NCI-H2171 (cell line): Measurements from ENCODE around the gene PLA2G4B.

Experiments used
- DNase-seq: peaks from one replicate; lab custom pipeline; 2025; lab: John Stamatoyannopoulos, UW

PLA2G4B gene

GRCh38 chr15:41888662-41889253 lies 50.1 kb downstream of the PLA2G4B start:
- DNase-seq = no peak

GRCh38 chr15:41890050-41890690 lies 51.5 kb downstream of the PLA2G4B start:
- no peak for DNase-seq

GRCh38 chr15:41891226-41891625 lies 52.6 kb downstream of the PLA2G4B start:
- no peak for DNase-seq

DNA sequence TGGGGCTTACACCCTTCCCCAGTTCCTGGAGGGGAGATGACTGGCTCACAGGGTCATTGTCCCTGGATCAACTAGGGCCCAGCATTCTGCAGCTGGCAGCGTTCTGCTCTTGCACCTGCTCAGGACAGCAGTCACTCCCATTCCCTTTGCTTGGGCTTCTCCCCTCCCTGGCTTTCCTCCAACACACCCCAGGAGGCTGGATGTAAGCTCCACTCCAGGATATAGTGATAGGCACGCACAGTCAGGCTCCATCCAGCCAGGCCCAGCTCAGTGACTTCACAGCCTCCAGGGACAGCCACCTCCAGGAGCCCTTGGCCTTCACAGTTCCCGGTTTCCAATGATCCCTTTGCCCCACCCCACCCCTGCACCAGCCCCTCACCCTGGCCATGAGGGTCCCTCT lies 53.3 kb downstream of the PLA2G4B start:
- DNase-seq = peak; percentile 21

DNA sequence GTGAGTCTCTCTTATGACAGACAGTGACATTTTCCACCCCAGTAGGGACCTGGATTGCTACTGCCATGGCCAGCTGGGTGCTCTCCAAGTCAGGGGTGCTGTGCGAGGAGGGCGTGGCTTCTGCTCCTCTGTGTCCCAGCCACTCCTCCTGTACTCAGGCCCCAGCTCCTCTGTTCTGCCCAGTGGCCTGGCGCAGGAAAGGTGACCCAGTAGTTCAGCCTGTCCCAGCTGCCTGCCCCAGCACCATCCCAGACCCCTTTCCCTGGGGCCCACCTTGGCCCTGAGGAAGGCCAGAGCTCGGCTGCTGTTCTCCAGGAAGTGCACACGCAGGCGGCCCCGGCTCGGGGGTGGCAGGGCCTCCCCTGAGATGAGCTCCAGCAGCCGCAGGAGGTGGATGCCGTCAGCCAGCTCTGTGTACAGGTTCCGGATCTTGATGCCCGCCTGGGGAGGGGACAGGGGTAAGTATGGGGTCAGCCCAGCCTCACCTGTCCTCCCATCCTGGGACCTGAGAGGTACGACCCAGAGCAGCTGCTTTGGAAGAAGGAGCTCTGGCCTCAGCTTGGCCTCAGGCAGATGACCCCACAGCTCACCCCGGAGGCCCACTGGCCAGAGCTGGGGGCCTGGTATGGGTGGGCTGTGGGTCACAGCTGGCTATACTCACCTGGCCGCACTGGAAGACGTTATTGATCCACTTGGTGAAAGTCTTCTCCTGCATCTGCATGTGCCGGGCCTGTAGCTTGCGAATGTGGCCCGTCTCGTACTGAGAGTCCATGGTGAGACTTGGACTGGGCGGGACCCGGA lies 54.2 kb downstream of the PLA2G4B start:
- DNase-seq = no peak

DNA sequence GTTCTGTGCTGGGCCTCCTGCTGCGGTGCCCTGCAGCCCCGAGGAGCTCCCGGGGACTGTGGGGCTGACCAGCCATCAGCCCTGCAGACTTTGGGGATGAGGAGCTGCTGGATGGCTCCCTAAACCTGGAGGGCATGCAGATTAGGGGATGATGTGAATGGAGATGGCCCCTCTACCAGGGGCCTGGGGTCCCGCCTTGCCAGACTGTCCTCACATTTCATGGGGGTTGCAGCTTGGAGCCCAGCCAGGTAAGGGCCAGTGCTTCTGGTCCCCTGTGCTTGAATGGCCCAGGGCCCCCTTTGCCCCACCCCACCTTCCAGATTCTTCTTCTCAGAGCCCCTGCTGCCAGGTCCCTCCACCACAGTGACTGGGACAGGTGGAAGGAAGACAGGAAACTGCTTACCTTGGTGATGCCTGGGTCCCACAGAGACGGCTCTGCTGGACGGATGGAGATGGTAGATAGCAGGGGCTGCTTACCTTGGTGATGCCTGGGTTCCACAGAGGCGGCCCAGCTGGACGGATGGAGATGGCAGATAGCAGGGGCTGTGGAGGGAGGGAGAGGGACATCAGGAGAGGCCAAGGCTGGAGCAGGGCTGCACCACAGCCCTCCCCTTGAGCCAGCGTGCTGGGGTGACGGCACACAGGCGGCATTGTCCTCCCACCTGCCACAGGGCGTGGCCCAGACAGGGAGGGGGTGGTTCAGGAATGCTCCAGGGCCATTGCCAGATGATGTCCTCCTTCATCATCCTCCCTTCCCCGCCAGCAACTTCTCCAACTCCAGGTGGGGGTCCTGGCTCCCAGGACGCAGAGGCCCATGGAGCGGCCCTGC lies 55.0 kb downstream of the PLA2G4B start, which contains the start of gene SPTBN5:
Gene SPTBN5, minus strand, starts transcription at position 632 of the 829 bp plus-strand sequence. Its CDS starts 556 bp downstream, at position 76.
- DNase-seq = no peak

DNA sequence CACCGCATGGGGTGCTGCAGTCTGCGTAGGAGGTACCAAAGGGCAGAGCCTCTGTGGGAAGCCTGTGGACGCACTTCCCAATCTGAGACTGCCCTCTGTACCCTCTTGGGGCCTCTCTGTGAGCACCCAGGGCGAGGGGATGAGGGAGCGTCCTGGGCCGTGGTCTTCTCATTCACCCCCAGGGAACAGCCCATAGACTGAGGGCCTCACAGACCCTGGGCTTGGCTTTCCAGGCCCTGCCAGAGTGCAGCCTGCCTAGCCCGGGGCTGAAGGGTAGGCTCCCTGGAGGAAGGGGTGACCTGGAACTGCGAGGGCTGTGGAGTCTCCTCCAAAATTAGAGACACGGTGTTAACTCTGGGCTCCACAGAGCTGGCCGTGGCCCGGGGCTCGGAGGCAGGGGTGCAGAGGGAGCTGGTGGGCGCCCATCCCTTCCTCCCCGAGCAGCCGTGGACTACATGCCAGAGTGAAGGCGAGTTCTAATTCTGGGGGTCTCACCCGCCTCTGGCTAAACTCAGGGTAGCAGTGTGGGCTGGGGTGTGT lies 55.7 kb downstream of the PLA2G4B start:
- DNase-seq = no peak

DNA sequence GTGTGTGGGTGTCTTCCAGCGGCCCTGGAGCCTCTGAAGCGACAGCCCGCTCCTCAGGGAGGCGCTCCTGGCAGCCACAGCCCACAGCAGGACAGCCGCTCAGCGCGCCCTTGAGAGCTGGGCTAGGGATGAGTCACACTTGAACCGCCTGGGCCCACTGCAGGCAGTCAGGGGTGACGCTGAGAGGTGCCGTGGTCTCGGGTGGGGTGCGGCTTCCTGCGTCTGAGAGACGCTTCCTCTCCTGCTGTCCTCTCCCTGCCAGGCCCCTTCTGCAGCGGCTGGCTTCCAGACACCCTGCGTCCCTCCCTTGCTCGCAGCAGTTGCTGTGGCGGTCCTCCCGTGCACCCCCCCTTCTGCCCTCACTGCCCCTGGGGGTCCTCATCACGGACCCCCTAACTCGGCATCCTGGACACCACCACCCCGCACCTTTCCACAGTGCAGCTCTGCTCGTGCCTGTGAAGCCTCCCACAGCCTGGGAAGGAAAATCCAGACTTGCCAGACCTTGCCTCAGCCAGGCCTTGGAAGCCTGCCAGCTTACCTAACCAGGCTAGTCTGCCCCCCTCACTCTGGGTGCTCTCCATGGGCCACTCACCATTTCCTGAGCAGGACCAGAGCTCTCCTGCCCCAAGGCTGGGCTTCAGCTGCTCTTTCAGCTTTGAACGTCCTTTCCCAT lies 56.3 kb downstream of the PLA2G4B start:
- peak; percentile 57 for DNase-seq

DNA sequence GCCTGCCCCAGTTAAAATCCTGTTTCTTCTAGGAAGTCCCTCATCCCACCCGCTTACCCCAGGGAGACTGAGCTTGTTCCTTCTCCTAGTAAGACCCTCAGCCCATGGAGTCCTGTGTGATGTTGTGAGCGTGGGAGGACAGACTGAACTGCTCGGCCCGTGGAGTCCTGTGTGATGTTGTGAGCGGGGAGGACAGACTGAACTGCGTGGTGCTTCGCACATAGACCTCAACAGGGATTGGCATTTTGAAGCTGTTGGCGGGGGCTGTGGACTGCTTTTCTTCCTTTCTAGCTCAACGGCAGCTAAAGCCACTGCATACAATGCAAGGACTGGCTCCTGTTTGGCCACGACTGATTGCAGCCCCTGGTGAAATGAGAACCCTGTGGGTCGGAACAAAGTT lies 56.8 kb downstream of the PLA2G4B start:
- no peak for DNase-seq

GRCh38 chr15:41895957-41896356 lies 57.3 kb downstream of the PLA2G4B start:
- no peak for DNase-seq

DNA sequence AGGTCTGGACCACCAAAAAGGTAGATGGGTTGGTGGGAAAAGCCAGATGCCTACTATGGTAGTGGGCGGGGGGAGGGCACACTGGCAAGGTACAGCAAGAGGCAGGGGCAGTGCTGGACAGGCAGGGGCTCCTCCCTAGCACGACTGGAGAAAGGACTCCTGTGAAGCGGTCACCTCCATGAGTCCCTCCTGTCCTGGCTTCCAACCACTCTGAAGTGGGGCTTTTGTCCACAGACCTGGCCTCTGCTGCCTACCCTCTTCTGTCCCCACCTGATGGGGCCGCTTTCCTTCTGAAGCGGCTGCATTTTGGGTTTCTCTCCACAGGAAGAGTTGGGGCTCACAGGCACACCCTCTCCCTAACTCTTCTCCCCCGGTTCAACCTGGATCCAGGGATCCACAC lies 57.9 kb downstream of the PLA2G4B start:
- DNase-seq = no peak

DNA sequence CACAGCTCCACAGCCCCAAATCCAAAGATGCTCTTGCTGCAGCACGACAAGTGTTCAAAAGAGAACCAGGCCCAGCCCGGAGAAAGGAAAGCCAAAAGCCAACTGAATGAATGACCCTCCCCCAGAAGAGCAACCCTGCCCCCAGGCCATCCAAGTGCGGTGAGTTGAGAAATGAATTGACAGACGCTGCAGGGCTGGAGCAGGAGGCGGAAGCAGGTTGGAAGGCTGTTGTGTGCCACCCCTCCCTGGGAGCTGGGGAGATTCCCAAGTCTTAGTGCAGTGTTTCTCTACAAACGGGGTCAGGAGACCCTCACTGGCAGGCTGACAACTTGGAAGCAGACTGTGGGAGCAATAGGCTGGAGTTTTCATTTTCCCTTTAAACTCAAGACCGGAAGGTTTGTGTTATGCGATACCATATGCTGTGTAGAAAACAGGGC lies 58.7 kb downstream of the PLA2G4B start:
- DNase-seq = peak; percentile 23
